Measurements from ENCODE around the gene LRFN2.

LRFN2 gene

GRCh38 chr6:40588480-40588879, 1.3 kb upstream of the LRFN2 start:
- TF ChIP-seq CTCF (IDR thresholded peaks at IDR 0.05; ENCODE audit: borderline replicate concordance, insufficient read depth, low read depth, low read length) = no peak
- H3K4me3 ChIP-seq (ENCODE audit: low read depth, low read length) = no peak overlapping the region

- H3K4me3 ChIP-seq (ENCODE audit: low read depth, low read length) = no peak overlapping the region
- TF ChIP-seq CTCF (IDR thresholded peaks at IDR 0.05; ENCODE audit: borderline replicate concordance, insufficient read depth, low read depth, low read length) = no peak
These were observed 863 bp upstream of the LRFN2 start for GRCh38 chr6:40588070-40588384.

GRCh38 chr6:40586369-40587201, 579 bp downstream of the LRFN2 start:
- H3K4me3 ChIP-seq (ENCODE audit: low read depth, low read length) = no peak overlapping the region
- TF ChIP-seq CTCF (IDR thresholded peaks at IDR 0.05; ENCODE audit: borderline replicate concordance, insufficient read depth, low read depth, low read length) = no peak

GRCh38 chr6:40585651-40586269, 1.4 kb downstream of the LRFN2 start:
- no peak for TF ChIP-seq CTCF (IDR thresholded peaks at IDR 0.05; ENCODE audit: borderline replicate concordance, insufficient read depth, low read depth, low read length)
- no peak overlapping the region for H3K4me3 ChIP-seq (ENCODE audit: low read depth, low read length)

- H3K4me3 ChIP-seq (ENCODE audit: low read depth, low read length) = no peak overlapping the region
- TF ChIP-seq CTCF (IDR thresholded peaks at IDR 0.05; ENCODE audit: borderline replicate concordance, insufficient read depth, low read depth, low read length) = no peak
These were observed 1.9 kb downstream of the LRFN2 start for GRCh38 chr6:40585223-40585622.

- no peak overlapping the region for H3K4me3 ChIP-seq (ENCODE audit: low read depth, low read length)
- no peak for TF ChIP-seq CTCF (IDR thresholded peaks at IDR 0.05; ENCODE audit: borderline replicate concordance, insufficient read depth, low read depth, low read length)
These were observed 2.4 kb downstream of the LRFN2 start for GRCh38 chr6:40584741-40585140.

- no peak overlapping the region for H3K4me3 ChIP-seq (ENCODE audit: low read depth, low read length)
- TF ChIP-seq CTCF (IDR thresholded peaks at IDR 0.05; ENCODE audit: borderline replicate concordance, insufficient read depth, low read depth, low read length) = no peak
These were observed 3.5 kb downstream of the LRFN2 start for GRCh38 chr6:40583709-40584108.
